Activated CD4-positive, alpha-beta T cell treated with anti-CD3 and anti-CD28 coated beads, Interleukin-2, Interleukin-4, amounts not matched to agents 100 ng/mL and 50 ng/mL, durations not matched to agents 16 hours and 8 hours (primary cell): ENCODE results near the gene ATF6.
"Not testable (repeated sequence)": the region's sequence is repeated elsewhere in the genome, so short reads cannot be mapped to it uniquely, and the experiment has no call there.

Experiments
- DNase-seq: peaks from one replicate; pipeline ENCODE4 v3.0.0-alpha.2; 2020; ENCODE audit warnings: low spot score

ATF6 gene

GRCh38 chr1:161781995-161782394, 15.9 kb downstream of the ATF6 start:
- no peak for DNase-seq

- DNase-seq, result no peak
These were observed 16.8 kb downstream of the ATF6 start for GRCh38 chr1:161782886-161783285.

- DNase-seq, result no peak
These were observed 18.8 kb downstream of the ATF6 start for GRCh38 chr1:161784968-161785367.

- DNase-seq, result no peak
These were observed 21.2 kb downstream of the ATF6 start for GRCh38 chr1:161787355-161787754.

GRCh38 chr1:161790587-161791317, 24.6 kb downstream of the ATF6 start:
- no peak for DNase-seq

GRCh38 chr1:161791904-161792655, 26.0 kb downstream of the ATF6 start:
- DNase-seq, result peak; percentile 50

- peak; percentile 85 for DNase-seq
These were observed 26.6 kb downstream of the ATF6 start for GRCh38 chr1:161792740-161793139.

GRCh38 chr1:161799792-161800191, 33.7 kb downstream of the ATF6 start:
- no peak for DNase-seq

- no peak for DNase-seq
These were observed 35.8 kb downstream of the ATF6 start for GRCh38 chr1:161801955-161802354.

- DNase-seq, result no peak
These were observed 37.1 kb downstream of the ATF6 start for GRCh38 chr1:161803181-161803580.

GRCh38 chr1:161805399-161806197, 39.5 kb downstream of the ATF6 start:
- DNase-seq, result no peak

GRCh38 chr1:161809202-161809601, 43.1 kb downstream of the ATF6 start:
- DNase-seq, result not testable (repeated sequence)

GRCh38 chr1:161809656-161810055, 43.5 kb downstream of the ATF6 start:
- not testable (repeated sequence) for DNase-seq

- no peak for DNase-seq
These were observed 44.7 kb downstream of the ATF6 start for GRCh38 chr1:161810780-161811179.

- DNase-seq, result no peak
These were observed 50.1 kb downstream of the ATF6 start for GRCh38 chr1:161816201-161816600.

- DNase-seq, result no peak
These were observed 51.1 kb downstream of the ATF6 start for GRCh38 chr1:161817176-161817730.

GRCh38 chr1:161820914-161821313, 54.8 kb downstream of the ATF6 start:
- no peak for DNase-seq

- no peak for DNase-seq
These were observed 58.5 kb downstream of the ATF6 start for GRCh38 chr1:161824618-161825017.

GRCh38 chr1:161825831-161826230, 59.7 kb downstream of the ATF6 start:
- DNase-seq, result no peak

GRCh38 chr1:161826478-161826877, 60.4 kb downstream of the ATF6 start:
- no peak for DNase-seq

- no peak for DNase-seq
These were observed 61.7 kb downstream of the ATF6 start for GRCh38 chr1:161827786-161828185.

- not testable (repeated sequence) for DNase-seq
These were observed 66.3 kb downstream of the ATF6 start for GRCh38 chr1:161832299-161832907.
